K562 (cell line): Measurements from ENCODE around the gene DKK1. TPM values are rescaled to one million over a fixed set of nuclear protein-coding genes. Genes with fewer than 3 reads are reported as not detected.

Experiments
- ATAC-seq: fragments of 200-7000 bp; cut with Tn5 transposase; 3 replicates; pipeline ENCODE4 v1.9.1; 2020; ENCODE audit warnings: moderate library complexity
- BruUV-seq: library from RNA; stranded (reverse); fragments of 400-500 nt; replicated peaks from 2 replicates; lab custom pipeline; 2021; lab: Mats Ljungman, UMichigan
- CTCF ChIA-PET: fragments of 300-600 bp; formaldehyde crosslinking; extraction: SDS; loops from one replicate; lab custom pipeline; 2021; ENCODE audit warnings: low intra/inter-chr PET ratio; lab: Yijun Ruan, JAX
- POLR2A ChIA-PET: fragments of 300-600, 350-650 bp; sonication (Branson Sonifier 250); formaldehyde crosslinking; extraction: SDS; loops from one replicate; lab custom pipeline; 2021; ENCODE audit warnings: antibody characterized with exemption, inconsistent platforms; lab: Yijun Ruan, JAX
- DNase-seq, 4 experiments: peaks; one replicate each; pipeline versions ENCODE4 v3.0.0 to v3.0.0-alpha.2; 2011 to 2018; ENCODE audit warnings: low spot score in 3 of 4, mixed read lengths in 3 of 4; ENCODE audit errors: extremely low read depth in 1 of 4
- FAIRE-seq: peaks from 2 replicates; lab custom pipeline; 2011; peaks lifted over from hg19 to GRCh38; lab: Jason Lieb, UNC
- H2AFZ ChIP-seq: 2 replicates; pipeline ENCODE4 v1.6.0; 2011; ENCODE audit warnings: low read depth, low read length, control low read depth, inconsistent platforms
- H3K27ac ChIP-seq: fragments of 200-600 bp; 3 replicates; pipeline ENCODE4 v1.8.0; 2011; ENCODE audit warnings: low read depth, mild to moderate bottlenecking, control low read depth, inconsistent platforms, low read length, moderate library complexity, mixed read lengths; ENCODE audit errors: extremely low read depth
- H3K27me3 ChIP-seq, 2 experiments: fragments of 300-600 bp in 1 of 2; 2 replicates in 1 of 2; 3 replicates in 1 of 2; pipeline versions ENCODE4 v1.6.0 to v1.8.0; 2011; ENCODE audit warnings: inconsistent platforms in 2 of 2, low read length in 2 of 2, mild to moderate bottlenecking in 1 of 2, mixed read lengths in 1 of 2, moderate library complexity in 1 of 2; ENCODE audit not compliant: control insufficient read depth in 2 of 2, insufficient read depth in 2 of 2
- H3K36me3 ChIP-seq: fragments of 300-600 bp; 3 replicates; pipeline ENCODE4 v1.8.0; 2011; ENCODE audit warnings: mild to moderate bottlenecking, low read length, inconsistent platforms; ENCODE audit not compliant: control insufficient read depth, insufficient read depth
- H3K4me1 ChIP-seq, 2 experiments: fragments of 200-600 bp in 1 of 2; replicated peaks in 1 of 2; 2 replicates in 1 of 2; 3 replicates in 1 of 2; pipeline versions ENCODE4 v1.5.1 to v1.8.0; 2011; ENCODE audit warnings: inconsistent platforms in 2 of 2, low read length in 2 of 2, mild to moderate bottlenecking in 1 of 2, mixed read lengths in 1 of 2, moderate library complexity in 1 of 2; ENCODE audit not compliant: control insufficient read depth in 2 of 2, insufficient read depth in 2 of 2
- H3K4me2 ChIP-seq: 2 replicates; pipeline ENCODE4 v1.6.1; 2011; ENCODE audit warnings: low read length, control low read depth, inconsistent platforms, mixed read lengths; ENCODE audit not compliant: insufficient read depth
- H3K4me3 ChIP-seq: fragments of 200-600 bp; sonication (generic), shearing (Covaris generic); 2 replicates; pipeline ENCODE4 v1.5.1; 2016; ENCODE audit warnings: control low read depth, inconsistent platforms
- H3K79me2 ChIP-seq: fragments of 200-600 bp; 3 replicates; pipeline ENCODE4 v1.8.0; 2011; ENCODE audit warnings: low read length, inconsistent platforms; ENCODE audit not compliant: control insufficient read depth, insufficient read depth
- H3K9ac ChIP-seq, 2 experiments: 2 replicates each; pipeline versions ENCODE4 v1.6.0 to v1.6.1; 2011; ENCODE audit warnings: low read depth in 2 of 2, low read length in 2 of 2, control low read depth in 1 of 2, inconsistent platforms in 1 of 2, mild to moderate bottlenecking in 1 of 2, mixed read lengths in 1 of 2; ENCODE audit not compliant: insufficient read depth in 1 of 2
- H3K9me1 ChIP-seq: one replicate; pipeline ENCODE4 v1.6.0; 2011; ENCODE audit warnings: inconsistent platforms, mild to moderate bottlenecking, low read length, moderate library complexity; ENCODE audit not compliant: control insufficient read depth, insufficient read depth
- H3K9me3 ChIP-seq: replicated peaks from 2 replicates; pipeline ENCODE4 v1.5.1; 2011; ENCODE audit warnings: low read depth, low read length, inconsistent platforms; ENCODE audit not compliant: control insufficient read depth, insufficient read depth
- H4K20me1 ChIP-seq: replicated peaks from 2 replicates; pipeline ENCODE4 v1.6.1; 2011; ENCODE audit warnings: low read length, inconsistent platforms, mixed read lengths; ENCODE audit not compliant: control insufficient read depth, insufficient read depth
- GTF2B ChIP-seq: IDR thresholded peaks from 2 replicates; pipeline ENCODE4 v1.6.1; 2011; ENCODE audit not compliant: insufficient read length; ENCODE audit errors: extremely low read depth
- TFE3 ChIP-seq: fragments of 450-650 bp; formaldehyde crosslinking; IDR thresholded peaks from 2 replicates; pipeline ENCODE4 v1.4.0; 2020; ENCODE audit warnings: mild to moderate bottlenecking, mixed read lengths
- WGBS: fragments of 100-300 bp; shearing (Covaris generic); methylation state at CpG from one replicate; pipeline ENCODE4 v1.1.6; 2016; ENCODE audit warnings: low coverage, mixed read lengths; ENCODE audit not compliant: insufficient coverage; ENCODE audit errors: missing lambda C conversion rate; 5-methylcytosine and 5-hydroxymethylcytosine counted together
- in situ Hi-C: fragments of 300-500 bp; cut with MboI; formaldehyde crosslinking; loops from 4 replicates; pipeline ENCODE4 v1.15.0; 2018; ENCODE audit warnings: inconsistent platforms, mixed read lengths
- intact Hi-C: fragments of 100-400 bp; cut with micrococcal nuclease; formaldehyde crosslinking; loops from 2 replicates; pipeline ENCODE4 v1.14.2; 2022
- polyA plus RNA-seq, 8 experiments: library from polyadenylated mRNA; depleted of rRNA in 4 of 8; stranded (reverse) in 5 of 8; unstranded in 3 of 8; fragments of >200 nt; fragmentation: Nextera tagmentation in 2 of 8; fragmentation: Illumina TruSeq in 1 of 8; extraction: Ambion mirVana in 2 of 8; extraction: Trizol in 1 of 8; gene quantifications; 2 replicates each; pipeline versions ENCODE4 v1.2.1 to v1.2.3, GENCODE V29; 2011 to 2014; ENCODE audit warnings: inconsistent platforms in 1 of 8, missing spikeins in 1 of 8
- total RNA-seq, 7 experiments: library from RNA; depleted of rRNA in 6 of 7; stranded (reverse); fragments of >200 nt in 6 of 7; fragmentation: Illumina TruSeq in 2 of 7; extraction: Trizol in 2 of 7; gene quantifications; 2 replicates each; pipeline versions ENCODE4 v1.2.1 to v1.2.3, GENCODE V29; 2011 to 2021; ENCODE audit warnings: low replicate concordance in 1 of 7

Gene DKK1
- total and polyA plus RNA-seq, 9 of the 15 experiments (the other 6 are each of a cell fraction or from before 2014, with no cell fraction given), result 0.13 TPM; not detected in 8

DNA sequence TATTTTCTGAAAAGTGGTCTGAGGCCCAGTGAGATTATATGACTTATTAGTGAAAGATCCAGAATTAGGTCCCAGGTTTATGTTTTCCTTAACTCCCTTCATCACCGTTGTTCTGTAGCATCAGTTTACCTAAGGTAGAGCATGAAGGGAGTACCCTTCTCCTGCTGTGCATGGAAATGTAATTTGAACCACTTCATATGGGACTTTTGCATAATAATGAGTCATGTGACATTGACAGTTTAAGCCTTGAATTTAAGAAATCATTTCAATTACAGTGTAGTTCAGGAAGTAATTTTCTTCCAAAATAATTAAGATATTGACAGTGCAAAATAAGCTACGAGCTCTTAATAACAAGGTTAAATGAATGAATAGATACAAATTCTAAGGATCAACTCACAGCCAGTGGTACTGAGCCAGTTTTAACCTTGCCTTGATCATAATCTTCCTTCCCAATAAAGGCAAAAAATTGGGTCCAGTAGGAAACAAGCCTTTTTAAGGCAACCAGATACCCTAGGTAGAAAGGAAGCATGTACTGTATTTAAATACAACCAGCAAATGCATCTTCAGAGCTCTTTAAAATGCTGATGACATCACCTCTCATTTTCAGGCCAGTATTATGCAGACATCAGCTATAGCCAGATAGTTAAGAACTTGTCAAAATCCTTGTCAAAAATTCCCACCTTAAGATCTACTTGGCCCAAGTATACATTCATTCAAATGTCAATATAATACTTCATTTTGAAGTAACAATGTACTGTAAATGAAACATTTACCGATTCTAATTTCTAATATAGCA lies 48.8 kb upstream of the DKK1 start:
- H2AFZ ChIP-seq, result no peak overlapping the region
- 0% methylated on average over 3 of the region's 3 CpGs for WGBS
- no peaks in the 10 kb centered on the region for H3K9me1 ChIP-seq
- TF ChIP-seq TFE3 (CRISPR knock-in tag), result peak; percentile 63
- no peak for TF ChIP-seq GTF2B
- in situ Hi-C loops (no loop called here), intact Hi-C loops (no loop called here)
- no peaks in the 10 kb centered on the region for H3K4me1 ChIP-seq
- no peak overlapping the region for H3K4me2 ChIP-seq
- no peak for ATAC-seq
- no peaks in the 10 kb centered on the region for H4K20me1 ChIP-seq
- H3K36me3 ChIP-seq, result no peaks in the 10 kb centered on the region
- H3K27ac ChIP-seq, result no peak overlapping the region
- no peak for FAIRE-seq
- no peaks in the 10 kb centered on the region for H3K27me3 ChIP-seq
- H3K9me3 ChIP-seq, result no peaks in the 10 kb centered on the region; the same call in 1 of the 2 replicates
- no peak overlapping the region for H3K4me3 ChIP-seq
- BruUV-seq, result no TSS peak
- H3K79me2 ChIP-seq, result no peaks in the 10 kb centered on the region
- POLR2A ChIA-PET, result no interaction called here
- H3K9ac ChIP-seq, result no peak overlapping the region
- CTCF ChIA-PET, result no interaction called here
- no peak for DNase-seq
